SK-N-SH treated with all-trans-retinoic acid at 6 μM for 48 hours (cell line): ENCODE data around the gene PDGFA.

ENCODE experiments used
- ATAC-seq: fragments of 200-7000 bp; cut with Tn5 transposase; 3 replicates; pipeline ENCODE4 v1.9.1; 2020; ENCODE audit warnings: mild to moderate bottlenecking, moderate library complexity
- ARNTL ChIP-seq: fragments of 450-650 bp; formaldehyde crosslinking; IDR thresholded peaks from 2 replicates; pipeline ENCODE4 v1.5.0; 2020; ENCODE audit warnings: low read depth, mild to moderate bottlenecking, moderate library complexity, borderline replicate concordance
- BACH2 ChIP-seq: fragments of 250-450 bp; sonication (Bioruptor Pico); IDR thresholded peaks from 2 replicates; pipeline ENCODE4 v1.9.0; 2021; ENCODE audit warnings: mild to moderate bottlenecking, borderline replicate concordance
- CSDC2 ChIP-seq: fragments of 250-450 bp; sonication (Bioruptor Pico); IDR thresholded peaks from 2 replicates; pipeline ENCODE4 v1.5.0; 2020; ENCODE audit warnings: mild to moderate bottlenecking, moderate library complexity
- ESRRG ChIP-seq: fragments of 250-450 bp; sonication (Bioruptor Pico); IDR thresholded peaks from 2 replicates; pipeline ENCODE4 v1.6.1; 2021; ENCODE audit warnings: mild to moderate bottlenecking
- GLIS3 ChIP-seq: fragments of 250-450 bp; sonication (Bioruptor Pico); IDR thresholded peaks from 2 replicates; pipeline ENCODE4 v1.5.0; 2020; ENCODE audit warnings: mild to moderate bottlenecking, moderate library complexity
- ISL1 ChIP-seq: fragments of 250-450 bp; sonication (Bioruptor Pico); IDR thresholded peaks from 2 replicates; pipeline ENCODE4 v2.1.2; 2022; ENCODE audit warnings: mild to moderate bottlenecking, moderate library complexity
- OSR1 ChIP-seq: fragments of 250-450 bp; sonication (Bioruptor Pico); IDR thresholded peaks from 2 replicates; pipeline ENCODE4 v1.8.0; 2022; ENCODE audit warnings: moderate library complexity, mild to moderate bottlenecking, inconsistent platforms
- PPARA ChIP-seq: fragments of 250-450 bp; sonication (Bioruptor Pico); IDR thresholded peaks from 2 replicates; pipeline ENCODE4 v1.5.0; 2020; ENCODE audit warnings: mild to moderate bottlenecking, borderline replicate concordance
- RARB ChIP-seq: fragments of 250-450 bp; sonication (Bioruptor Pico); IDR thresholded peaks from 2 replicates; pipeline ENCODE4 v1.8.0; 2021; ENCODE audit warnings: mild to moderate bottlenecking, moderate library complexity
- SNAI2 ChIP-seq: fragments of 250-450 bp; sonication (Bioruptor Pico); IDR thresholded peaks from 2 replicates; pipeline ENCODE4 v1.5.0; 2020; ENCODE audit warnings: mild to moderate bottlenecking, moderate library complexity
- TCF4 ChIP-seq: fragments of 250-450 bp; sonication (Bioruptor Pico); IDR thresholded peaks from 2 replicates; pipeline ENCODE4 v1.8.0; 2021; ENCODE audit warnings: mild to moderate bottlenecking, moderate library complexity, borderline replicate concordance
- TOX ChIP-seq: fragments of 250-450 bp; sonication (Bioruptor Pico); IDR thresholded peaks from 2 replicates; pipeline ENCODE4 v1.8.0; 2021; ENCODE audit warnings: mild to moderate bottlenecking, moderate library complexity, borderline replicate concordance
- ZC3H10 ChIP-seq: fragments of 250-450 bp; sonication (Bioruptor Pico); IDR thresholded peaks from 2 replicates; pipeline ENCODE4 v1.5.1; 2021; ENCODE audit warnings: mild to moderate bottlenecking, moderate library complexity
- ZFP3 ChIP-seq: fragments of 250-450 bp; sonication (Bioruptor Pico); IDR thresholded peaks from 2 replicates; pipeline ENCODE4 v1.5.0; 2020; ENCODE audit warnings: mild to moderate bottlenecking, moderate library complexity
- ZFP30 ChIP-seq: fragments of 450-650 bp; formaldehyde crosslinking; IDR thresholded peaks from 2 replicates; pipeline ENCODE4 v1.5.0; 2022; ENCODE audit warnings: mild to moderate bottlenecking, moderate library complexity
- ZNF565 ChIP-seq: fragments of 450-650 bp; formaldehyde crosslinking; conservative IDR thresholded peaks from 2 replicates; pipeline ENCODE4 v1.5.0; 2020; ENCODE audit warnings: low read depth, mild to moderate bottlenecking, moderate library complexity
- ZNF70 ChIP-seq: fragments of 450-650 bp; formaldehyde crosslinking; IDR thresholded peaks from 2 replicates; pipeline ENCODE4 v1.5.0; 2020; ENCODE audit warnings: mild to moderate bottlenecking, moderate library complexity
- ZNF8 ChIP-seq: fragments of 450-650 bp; formaldehyde crosslinking; IDR thresholded peaks from 2 replicates; pipeline ENCODE4 v1.5.0; 2020; ENCODE audit warnings: mild to moderate bottlenecking, moderate library complexity
- TF ChIP-seq, protein P1 (sequence below): fragments of 250-450 bp; sonication (Bioruptor Pico); IDR thresholded peaks from 2 replicates; pipeline ENCODE4 v1.8.0; 2021; ENCODE audit warnings: low read depth, mild to moderate bottlenecking, moderate library complexity, borderline replicate concordance
- TF ChIP-seq, protein P2 (sequence below): fragments of 250-450 bp; sonication (Bioruptor Pico); IDR thresholded peaks from 2 replicates; pipeline ENCODE4 v1.5.1; 2020; ENCODE audit warnings: low read depth, mild to moderate bottlenecking, moderate library complexity
- TF ChIP-seq, protein P3 (sequence below): fragments of 250-450 bp; sonication (Bioruptor Pico); IDR thresholded peaks from 2 replicates; pipeline ENCODE4 v1.5.1; 2021; ENCODE audit warnings: mild to moderate bottlenecking, moderate library complexity
- TF ChIP-seq, protein P4 (sequence below): fragments of 250-450 bp; sonication (Bioruptor Pico); IDR thresholded peaks from 2 replicates; pipeline ENCODE4 v1.5.0; 2020; ENCODE audit warnings: mild to moderate bottlenecking, moderate library complexity

PDGFA gene

DNA sequence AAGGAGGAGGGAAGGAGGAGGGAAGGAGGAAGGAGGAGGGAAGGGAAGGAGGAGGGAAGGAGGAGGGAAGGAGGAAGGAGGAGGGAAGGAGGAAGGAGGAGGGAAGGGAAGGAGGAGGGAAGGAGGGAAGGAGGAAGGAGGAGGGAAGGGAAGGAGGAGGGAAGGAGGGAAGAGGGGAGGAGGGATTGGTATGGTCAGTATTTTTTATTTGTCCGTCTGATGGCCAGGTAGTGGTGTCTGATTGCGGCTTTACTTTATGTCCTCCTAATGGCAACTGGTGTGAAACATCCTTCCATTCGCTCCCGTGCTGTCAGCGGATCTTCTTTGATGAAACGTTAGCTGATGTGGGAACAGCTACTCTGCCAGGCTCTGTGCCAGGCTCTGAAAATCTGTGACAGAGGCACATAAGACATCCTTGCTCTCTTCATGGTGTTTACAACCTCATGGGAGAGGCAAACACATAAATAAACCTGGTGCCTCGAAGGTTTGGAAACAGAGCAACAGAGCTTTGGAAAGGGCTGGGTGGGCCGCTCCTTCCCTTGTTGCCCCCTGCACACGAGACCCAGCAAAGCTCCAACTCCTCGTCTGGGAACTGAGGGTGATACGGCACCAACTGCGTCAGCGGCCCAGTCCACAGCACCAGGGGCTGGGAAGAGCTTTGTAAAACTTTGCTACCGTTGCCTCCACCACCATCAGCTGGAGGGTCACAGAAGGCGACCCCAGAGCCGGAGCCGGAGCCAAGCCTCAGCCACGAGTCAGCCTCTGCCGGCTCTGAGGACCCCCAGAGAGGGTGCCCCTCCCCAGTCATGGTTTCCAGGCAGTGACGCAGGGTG is 40.3 kb downstream of the PDGFA start:
- no peak for ATAC-seq
- TF ChIP-seq CSDC2 (CRISPR knock-in tag) (no peak), BACH2 (CRISPR knock-in tag) (no peak), OSR1 (CRISPR knock-in tag) (no peak), PPARA (CRISPR knock-in tag) (no peak), ZNF565 (CRISPR knock-in tag) (no peak)
- TF ChIP-seq, protein P1, sequence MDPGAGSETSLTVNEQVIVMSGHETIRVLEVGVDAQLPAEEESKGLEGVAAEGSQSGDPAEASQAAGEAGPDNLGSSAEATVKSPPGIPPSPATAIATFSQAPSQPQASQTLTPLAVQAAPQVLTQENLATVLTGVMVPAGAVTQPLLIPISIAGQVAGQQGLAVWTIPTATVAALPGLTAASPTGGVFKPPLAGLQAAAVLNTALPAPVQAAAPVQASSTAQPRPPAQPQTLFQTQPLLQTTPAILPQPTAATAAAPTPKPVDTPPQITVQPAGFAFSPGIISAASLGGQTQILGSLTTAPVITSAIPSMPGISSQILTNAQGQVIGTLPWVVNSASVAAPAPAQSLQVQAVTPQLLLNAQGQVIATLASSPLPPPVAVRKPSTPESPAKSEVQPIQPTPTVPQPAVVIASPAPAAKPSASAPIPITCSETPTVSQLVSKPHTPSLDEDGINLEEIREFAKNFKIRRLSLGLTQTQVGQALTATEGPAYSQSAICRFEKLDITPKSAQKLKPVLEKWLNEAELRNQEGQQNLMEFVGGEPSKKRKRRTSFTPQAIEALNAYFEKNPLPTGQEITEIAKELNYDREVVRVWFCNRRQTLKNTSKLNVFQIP (CRISPR knock-in tag): no peak
- TF ChIP-seq, protein P2, sequence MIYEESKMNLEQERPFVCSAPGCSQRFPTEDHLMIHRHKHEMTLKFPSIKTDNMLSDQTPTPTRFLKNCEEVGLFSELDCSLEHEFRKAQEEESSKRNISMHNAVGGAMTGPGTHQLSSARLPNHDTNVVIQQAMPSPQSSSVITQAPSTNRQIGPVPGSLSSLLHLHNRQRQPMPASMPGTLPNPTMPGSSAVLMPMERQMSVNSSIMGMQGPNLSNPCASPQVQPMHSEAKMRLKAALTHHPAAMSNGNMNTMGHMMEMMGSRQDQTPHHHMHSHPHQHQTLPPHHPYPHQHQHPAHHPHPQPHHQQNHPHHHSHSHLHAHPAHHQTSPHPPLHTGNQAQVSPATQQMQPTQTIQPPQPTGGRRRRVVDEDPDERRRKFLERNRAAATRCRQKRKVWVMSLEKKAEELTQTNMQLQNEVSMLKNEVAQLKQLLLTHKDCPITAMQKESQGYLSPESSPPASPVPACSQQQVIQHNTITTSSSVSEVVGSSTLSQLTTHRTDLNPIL (CRISPR knock-in tag): no peak

DNA sequence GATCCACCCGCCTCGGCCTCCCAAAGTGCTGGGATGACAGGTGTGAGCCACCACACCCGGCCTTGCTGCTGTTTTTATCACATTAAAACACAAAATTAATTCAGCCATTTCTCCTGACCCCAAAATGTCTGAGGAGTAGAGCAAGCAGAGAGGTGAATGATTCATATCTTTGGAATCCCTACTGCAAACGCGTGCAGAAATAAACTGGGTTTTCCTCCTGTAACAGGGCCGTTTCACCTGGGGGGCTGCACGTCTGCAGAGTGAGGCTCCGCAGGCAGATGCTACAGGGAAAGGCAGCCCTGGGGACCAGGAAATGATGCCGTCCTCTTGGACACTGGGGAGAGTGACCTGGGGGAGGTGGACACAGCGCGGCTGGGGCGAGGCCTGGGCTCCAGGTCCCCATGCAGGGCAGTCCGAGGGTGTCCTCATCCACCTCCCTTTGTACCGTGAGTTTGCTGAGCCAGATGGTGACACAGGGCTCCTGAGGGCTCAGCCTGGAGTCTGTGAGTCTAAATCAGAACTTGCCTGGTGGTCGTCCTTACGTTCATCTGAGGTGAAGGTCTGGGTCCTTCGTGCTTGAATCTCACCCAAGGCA is 41.9 kb downstream of the PDGFA start:
- TF ChIP-seq, protein P3, sequence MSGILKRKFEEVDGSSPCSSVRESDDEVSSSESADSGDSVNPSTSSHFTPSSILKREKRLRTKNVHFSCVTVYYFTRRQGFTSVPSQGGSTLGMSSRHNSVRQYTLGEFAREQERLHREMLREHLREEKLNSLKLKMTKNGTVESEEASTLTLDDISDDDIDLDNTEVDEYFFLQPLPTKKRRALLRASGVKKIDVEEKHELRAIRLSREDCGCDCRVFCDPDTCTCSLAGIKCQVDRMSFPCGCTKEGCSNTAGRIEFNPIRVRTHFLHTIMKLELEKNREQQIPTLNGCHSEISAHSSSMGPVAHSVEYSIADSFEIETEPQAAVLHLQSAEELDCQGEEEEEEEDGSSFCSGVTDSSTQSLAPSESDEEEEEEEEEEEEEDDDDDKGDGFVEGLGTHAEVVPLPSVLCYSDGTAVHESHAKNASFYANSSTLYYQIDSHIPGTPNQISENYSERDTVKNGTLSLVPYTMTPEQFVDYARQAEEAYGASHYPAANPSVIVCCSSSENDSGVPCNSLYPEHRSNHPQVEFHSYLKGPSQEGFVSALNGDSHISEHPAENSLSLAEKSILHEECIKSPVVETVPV (CRISPR knock-in tag): no peak
- no peak for TF ChIP-seq GLIS3 (CRISPR knock-in tag)
- TF ChIP-seq OSR1 (CRISPR knock-in tag): no peak
- TF ChIP-seq ESRRG (CRISPR knock-in tag): no peak
- no peak for TF ChIP-seq ZFP3 (CRISPR knock-in tag)
- TF ChIP-seq TOX (CRISPR knock-in tag): no peak
- no peak for TF ChIP-seq ZNF8
- TF ChIP-seq TCF4: no peak
- no peak for TF ChIP-seq SNAI2 (CRISPR knock-in tag)
- TF ChIP-seq RARB: no peak
- no peak for TF ChIP-seq ZFP30 (CRISPR knock-in tag)
- no peak for TF ChIP-seq PPARA (CRISPR knock-in tag)
- TF ChIP-seq ARNTL (CRISPR knock-in tag): no peak
- TF ChIP-seq, all 23 proteins: peak for 0
- ATAC-seq: peak; percentile 26

DNA sequence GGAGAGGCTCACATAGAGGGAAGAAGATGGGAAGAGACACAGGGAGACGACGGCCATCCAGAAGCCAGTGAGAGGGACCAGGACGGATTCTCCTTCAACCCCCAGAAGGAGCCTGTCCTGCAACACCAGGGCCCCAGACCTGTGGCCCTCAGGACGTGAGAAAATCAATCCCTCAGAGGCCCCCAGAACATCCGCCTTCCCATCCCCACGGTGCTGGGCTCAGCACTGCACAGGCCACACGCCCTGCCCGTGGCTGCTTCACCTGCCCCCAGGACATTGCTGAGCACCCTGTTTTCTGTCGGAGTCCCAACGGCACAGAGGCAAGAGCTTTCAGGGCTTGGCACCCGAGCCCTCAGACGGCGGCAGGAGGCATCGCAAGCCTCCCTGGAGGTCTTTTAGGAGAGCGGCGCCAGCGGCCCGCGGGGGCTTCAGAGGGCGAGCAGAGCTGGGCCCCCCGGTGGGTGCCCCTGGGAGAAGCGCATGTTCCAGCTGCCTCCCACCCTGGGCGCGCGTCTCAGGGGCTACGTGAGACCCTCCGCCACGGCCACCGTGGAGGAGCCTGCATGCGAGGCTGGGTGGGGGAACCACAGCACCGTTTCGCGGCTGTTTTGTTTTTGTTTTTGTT is 42.8 kb downstream of the PDGFA start:
- no peak for ATAC-seq
- TF ChIP-seq ZFP3 (CRISPR knock-in tag) (no peak), GLIS3 (CRISPR knock-in tag) (no peak), TCF4 (no peak), ZFP30 (CRISPR knock-in tag) (no peak), ZC3H10 (CRISPR knock-in tag) (no peak)
- TF ChIP-seq, all 23 proteins: peak for 0

DNA sequence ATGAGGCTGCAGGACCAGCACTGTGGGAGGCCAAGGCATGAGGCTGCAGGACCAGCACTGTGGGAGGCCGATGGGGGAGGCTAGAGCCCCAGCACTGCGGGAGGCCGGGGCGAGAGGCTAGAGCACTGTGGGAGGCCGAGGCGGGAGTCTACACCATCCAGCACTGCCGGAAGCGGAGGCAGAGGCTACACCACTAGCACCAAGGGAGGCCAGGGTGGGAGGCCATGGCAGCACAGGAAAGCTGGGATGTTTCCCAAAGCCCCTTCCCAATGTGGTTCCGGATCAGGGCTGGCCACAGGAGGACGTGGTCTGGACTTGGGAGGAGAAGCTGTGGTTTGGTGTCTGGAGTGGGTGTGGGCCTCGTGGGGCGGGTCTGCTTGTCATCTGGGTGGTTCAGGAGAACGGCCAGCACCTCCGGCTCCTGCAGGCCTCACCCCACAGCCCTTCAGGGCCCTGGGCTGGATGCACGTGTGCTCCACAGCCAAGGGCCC is 43.6 kb downstream of the PDGFA start:
- TF ChIP-seq GLIS3 (CRISPR knock-in tag) (no peak), RARB (no peak), ZNF8 (no peak), CSDC2 (CRISPR knock-in tag) (no peak), ZFP30 (CRISPR knock-in tag) (no peak), ESRRG (CRISPR knock-in tag) (no peak), ARNTL (CRISPR knock-in tag) (no peak), ZNF70 (CRISPR knock-in tag) (no peak), PPARA (CRISPR knock-in tag) (no peak), TOX (CRISPR knock-in tag) (no peak), ZNF565 (CRISPR knock-in tag) (no peak), OSR1 (CRISPR knock-in tag) (no peak), SNAI2 (CRISPR knock-in tag) (no peak), ZFP3 (CRISPR knock-in tag) (no peak), ISL1 (no peak), TCF4 (no peak), BACH2 (CRISPR knock-in tag) (no peak)
- TF ChIP-seq, protein P4, sequence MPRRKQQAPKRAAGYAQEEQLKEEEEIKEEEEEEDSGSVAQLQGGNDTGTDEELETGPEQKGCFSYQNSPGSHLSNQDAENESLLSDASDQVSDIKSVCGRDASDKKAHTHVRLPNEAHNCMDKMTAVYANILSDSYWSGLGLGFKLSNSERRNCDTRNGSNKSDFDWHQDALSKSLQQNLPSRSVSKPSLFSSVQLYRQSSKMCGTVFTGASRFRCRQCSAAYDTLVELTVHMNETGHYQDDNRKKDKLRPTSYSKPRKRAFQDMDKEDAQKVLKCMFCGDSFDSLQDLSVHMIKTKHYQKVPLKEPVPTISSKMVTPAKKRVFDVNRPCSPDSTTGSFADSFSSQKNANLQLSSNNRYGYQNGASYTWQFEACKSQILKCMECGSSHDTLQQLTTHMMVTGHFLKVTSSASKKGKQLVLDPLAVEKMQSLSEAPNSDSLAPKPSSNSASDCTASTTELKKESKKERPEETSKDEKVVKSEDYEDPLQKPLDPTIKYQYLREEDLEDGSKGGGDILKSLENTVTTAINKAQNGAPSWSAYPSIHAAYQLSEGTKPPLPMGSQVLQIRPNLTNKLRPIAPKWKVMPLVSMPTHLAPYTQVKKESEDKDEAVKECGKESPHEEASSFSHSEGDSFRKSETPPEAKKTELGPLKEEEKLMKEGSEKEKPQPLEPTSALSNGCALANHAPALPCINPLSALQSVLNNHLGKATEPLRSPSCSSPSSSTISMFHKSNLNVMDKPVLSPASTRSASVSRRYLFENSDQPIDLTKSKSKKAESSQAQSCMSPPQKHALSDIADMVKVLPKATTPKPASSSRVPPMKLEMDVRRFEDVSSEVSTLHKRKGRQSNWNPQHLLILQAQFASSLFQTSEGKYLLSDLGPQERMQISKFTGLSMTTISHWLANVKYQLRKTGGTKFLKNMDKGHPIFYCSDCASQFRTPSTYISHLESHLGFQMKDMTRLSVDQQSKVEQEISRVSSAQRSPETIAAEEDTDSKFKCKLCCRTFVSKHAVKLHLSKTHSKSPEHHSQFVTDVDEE (CRISPR knock-in tag): no peak
- TF ChIP-seq, protein P3 (CRISPR knock-in tag): no peak
- TF ChIP-seq, protein P2 (CRISPR knock-in tag): no peak
- no peak for ATAC-seq
